ENCODE results near the gene PPP2R3A.

Gene PPP2R3A

GRCh38 chr3:136055491-136055890 is 90.0 kb downstream of the PPP2R3A start:
- TF ChIP-seq CTCF (IDR thresholded peaks at IDR 0.05; ENCODE audit: extremely low read depth, missing control alignments) = no peak
- no peak for DNase-seq (ENCODE audit: low spot score)

DNA sequence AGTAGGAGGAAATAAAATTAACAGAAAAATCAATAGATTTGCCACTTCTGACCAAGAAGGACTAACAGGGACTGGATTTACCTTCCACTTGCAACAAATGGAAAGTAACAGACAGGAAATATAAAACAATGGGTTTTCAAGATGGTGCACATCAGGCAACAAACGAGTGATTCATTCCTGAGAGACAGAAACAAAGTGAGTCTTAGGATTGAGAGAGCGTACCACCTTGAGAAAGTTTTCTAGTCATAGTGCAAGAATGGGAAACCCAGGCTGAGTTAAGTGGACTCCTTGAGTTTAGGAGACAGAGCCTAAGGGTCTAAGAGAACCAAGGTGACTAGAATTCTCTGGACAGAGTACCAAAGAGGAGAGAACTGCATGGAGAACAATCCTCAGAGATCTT is 101.7 kb downstream of the PPP2R3A start:
- no peak for DNase-seq (ENCODE audit: low spot score)
- no peak for TF ChIP-seq CTCF (IDR thresholded peaks at IDR 0.05; ENCODE audit: extremely low read depth, missing control alignments)

DNA sequence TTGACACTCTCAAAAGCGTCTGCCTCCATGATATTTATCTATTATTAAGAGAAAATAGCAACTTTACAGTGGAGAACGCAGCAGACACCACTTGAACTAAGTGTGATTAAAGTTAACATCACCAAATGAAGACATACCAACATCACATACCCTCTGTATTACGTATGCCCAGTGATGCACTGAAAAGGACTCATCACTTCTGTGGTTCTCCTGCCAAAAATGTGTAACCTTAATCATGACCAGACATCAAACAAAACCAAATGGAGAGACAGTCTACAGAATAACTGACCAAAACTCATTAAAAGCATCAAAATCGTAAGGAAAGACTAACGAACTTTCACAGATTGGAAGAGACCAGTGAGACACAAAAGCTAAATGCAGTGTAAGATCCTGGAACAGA is 103.2 kb downstream of the PPP2R3A start:
- no peak for DNase-seq (ENCODE audit: low spot score)
- no peak for TF ChIP-seq CTCF (IDR thresholded peaks at IDR 0.05; ENCODE audit: extremely low read depth, missing control alignments)

GRCh38 chr3:136069933-136070332 is 104.4 kb downstream of the PPP2R3A start:
- no peak for TF ChIP-seq CTCF (IDR thresholded peaks at IDR 0.05; ENCODE audit: extremely low read depth, missing control alignments)
- DNase-seq (ENCODE audit: low spot score) = no peak

GRCh38 chr3:136070334-136070733 is 104.8 kb downstream of the PPP2R3A start:
- no peak for TF ChIP-seq CTCF (IDR thresholded peaks at IDR 0.05; ENCODE audit: extremely low read depth, missing control alignments)
- DNase-seq (ENCODE audit: low spot score) = no peak

DNA sequence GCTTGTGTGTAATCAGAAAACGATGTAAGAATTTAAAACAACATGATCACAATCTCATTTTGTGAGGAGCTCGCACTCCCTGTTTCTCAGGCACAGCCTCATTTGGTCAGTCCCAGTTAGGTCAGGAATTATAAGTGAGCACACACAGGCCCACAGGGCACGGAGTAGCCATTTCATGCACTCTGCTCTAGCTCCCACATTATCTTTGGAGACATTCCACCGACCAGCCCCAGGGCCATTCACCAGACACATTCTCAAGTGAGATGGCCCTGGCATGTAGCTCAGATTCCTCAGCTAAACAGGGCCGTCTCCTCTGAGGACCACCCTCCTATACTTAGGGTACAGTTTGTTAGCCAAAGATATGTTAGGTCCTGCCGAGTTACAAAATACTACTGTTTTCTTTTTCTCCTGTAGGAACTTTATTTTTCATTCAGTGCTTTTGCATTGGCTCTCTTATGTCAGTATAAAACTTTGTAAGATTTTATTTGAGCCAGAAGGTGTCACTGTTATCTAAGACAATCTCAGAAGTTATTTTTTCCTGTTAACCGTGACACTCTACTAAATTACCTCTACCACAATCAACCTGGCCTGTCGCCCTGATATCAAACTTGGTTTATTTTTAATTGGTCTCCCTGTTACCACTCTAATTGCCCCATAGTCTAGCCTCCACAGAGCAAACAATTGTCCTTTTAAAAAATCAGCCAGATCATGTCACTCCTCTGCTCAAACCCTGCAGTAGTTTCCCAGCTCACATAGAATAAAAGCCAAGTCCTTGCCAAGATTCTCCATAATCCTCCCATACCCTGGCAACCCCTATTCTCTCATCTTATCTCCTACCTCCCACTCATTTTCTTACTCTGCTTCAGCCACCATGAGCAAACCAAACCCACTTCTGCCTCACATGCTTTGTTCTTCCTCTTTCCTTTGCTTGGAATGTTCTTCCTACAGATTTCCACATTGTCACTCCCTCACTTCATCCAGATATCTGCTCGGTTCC is 105.7 kb downstream of the PPP2R3A start:
- DNase-seq (ENCODE audit: low spot score) = no peak
- no peak for TF ChIP-seq CTCF (IDR thresholded peaks at IDR 0.05; ENCODE audit: extremely low read depth, missing control alignments)

- TF ChIP-seq CTCF (IDR thresholded peaks at IDR 0.05; ENCODE audit: extremely low read depth, missing control alignments) = no peak
- no peak for DNase-seq (ENCODE audit: low spot score)
These were observed 109.1 kb downstream of the PPP2R3A start for GRCh38 chr3:136074546-136075170.

Measured in GM20000 (cell line).